HepG2 (cell line): ENCODE data around the gene PLCG1.

Experiments
- CTCF ChIP-seq: sonication (generic); formaldehyde crosslinking; IDR thresholded peaks from 2 replicates; pipeline ENCODE4 v1.5.0; 2020; ENCODE audit warnings: mild to moderate bottlenecking, missing genetic modification reagents, moderate library complexity
- SMAD3 ChIP-seq: sonication (generic); formaldehyde crosslinking; IDR thresholded peaks from 2 replicates; pipeline ENCODE4 v1.4.0; 2020; ENCODE audit warnings: missing genetic modification reagents

- no peak for TF ChIP-seq SMAD3 (CRISPR knock-in tag)
- no peak for TF ChIP-seq CTCF (CRISPR knock-in tag)
Observed at GRCh38 chr20:41165001-41165882, 27.9 kb downstream of the PLCG1 start.
